ENCODE results near the gene FNDC8.

GRCh38 chr17:35087731-35088355 is 33.6 kb upstream of the FNDC8 start:
- TF ChIP-seq, protein P1, sequence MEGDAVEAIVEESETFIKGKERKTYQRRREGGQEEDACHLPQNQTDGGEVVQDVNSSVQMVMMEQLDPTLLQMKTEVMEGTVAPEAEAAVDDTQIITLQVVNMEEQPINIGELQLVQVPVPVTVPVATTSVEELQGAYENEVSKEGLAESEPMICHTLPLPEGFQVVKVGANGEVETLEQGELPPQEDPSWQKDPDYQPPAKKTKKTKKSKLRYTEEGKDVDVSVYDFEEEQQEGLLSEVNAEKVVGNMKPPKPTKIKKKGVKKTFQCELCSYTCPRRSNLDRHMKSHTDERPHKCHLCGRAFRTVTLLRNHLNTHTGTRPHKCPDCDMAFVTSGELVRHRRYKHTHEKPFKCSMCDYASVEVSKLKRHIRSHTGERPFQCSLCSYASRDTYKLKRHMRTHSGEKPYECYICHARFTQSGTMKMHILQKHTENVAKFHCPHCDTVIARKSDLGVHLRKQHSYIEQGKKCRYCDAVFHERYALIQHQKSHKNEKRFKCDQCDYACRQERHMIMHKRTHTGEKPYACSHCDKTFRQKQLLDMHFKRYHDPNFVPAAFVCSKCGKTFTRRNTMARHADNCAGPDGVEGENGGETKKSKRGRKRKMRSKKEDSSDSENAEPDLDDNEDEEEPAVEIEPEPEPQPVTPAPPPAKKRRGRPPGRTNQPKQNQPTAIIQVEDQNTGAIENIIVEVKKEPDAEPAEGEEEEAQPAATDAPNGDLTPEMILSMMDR (IDR thresholded peaks at IDR 0.05), result no peak
- no peak for TF ChIP-seq POLR2A (IDR thresholded peaks at IDR 0.05)

Data from adrenal gland (tissue), 5 donors.